NCI-H1930 (cell line): ENCODE measurements around the gene SCML2.
"Not testable (repeated sequence)": the region's sequence is repeated elsewhere in the genome, so short reads cannot be mapped to it uniquely, and the experiment has no call there.

ENCODE experiments used
- DNase-seq, 2 experiments: peaks; one replicate each; lab custom pipeline; 2025; lab: John Stamatoyannopoulos, UW

Gene SCML2

DNA sequence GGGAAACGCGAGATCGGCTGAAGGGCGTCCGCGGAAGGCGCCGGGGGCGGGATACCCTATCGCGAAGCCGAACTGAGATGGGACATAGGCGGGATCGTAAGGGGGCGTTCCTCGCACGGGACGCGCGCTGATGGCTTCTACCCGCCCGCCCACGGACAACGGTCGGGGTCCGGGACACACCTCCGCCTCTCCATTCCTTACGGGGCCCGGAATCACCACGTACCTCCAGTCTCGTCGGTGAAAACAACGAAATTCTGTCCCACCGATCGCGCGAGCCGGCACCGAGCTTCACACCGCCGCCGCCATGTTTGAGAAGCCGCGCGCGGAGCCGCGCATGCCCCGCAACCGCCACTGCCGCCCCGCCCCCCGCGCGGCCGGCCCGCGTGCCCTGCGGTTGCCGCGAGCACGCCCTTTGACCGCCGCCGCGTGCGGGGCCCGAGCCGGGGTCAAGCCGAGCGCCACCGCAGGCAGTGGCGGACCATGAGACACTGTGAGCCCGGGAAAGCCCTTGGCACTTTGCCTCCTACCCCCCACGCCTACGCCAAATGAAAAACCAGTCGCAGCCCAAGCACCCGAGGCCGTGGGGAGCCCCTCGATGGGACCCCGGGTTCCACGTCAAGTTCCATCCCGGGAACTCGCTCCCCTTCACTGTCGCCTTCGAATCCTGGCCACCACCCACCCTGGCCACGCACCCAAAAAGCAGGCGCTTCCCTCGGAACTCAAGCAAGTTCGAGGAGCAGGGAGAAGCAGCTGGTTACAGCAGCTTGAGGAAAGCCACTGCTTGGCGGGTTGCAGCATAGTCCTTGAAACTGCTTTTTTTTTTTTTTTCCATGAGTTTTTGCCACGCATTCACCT, at the start of gene SCML2:
SCML2 (minus strand) TSS at position 320 of the 855 bp plus-strand sequence. CDS start 20,617 bp downstream, outside the sequence.
- DNase-seq, result peak; percentile 15 to 65

DNA sequence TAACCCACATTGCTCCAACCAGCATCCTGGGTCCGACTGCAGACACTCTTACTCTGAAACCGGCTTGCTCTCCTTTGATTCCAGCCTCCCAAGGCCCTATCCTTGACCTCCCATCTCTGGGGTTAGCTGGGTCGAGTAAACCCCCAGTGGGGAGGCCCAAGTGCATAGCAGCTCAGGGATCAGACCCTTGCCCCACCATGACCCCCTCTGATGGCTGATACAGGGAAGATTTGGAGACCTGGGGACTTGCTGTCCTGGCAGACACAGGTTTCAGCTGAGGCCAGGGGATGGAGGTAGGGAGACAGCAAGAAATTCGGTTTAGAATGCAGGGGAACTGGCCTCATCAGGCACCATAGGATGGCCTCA, 47.3 kb upstream of the SCML2 start:
- DNase-seq, result no peak

DNA sequence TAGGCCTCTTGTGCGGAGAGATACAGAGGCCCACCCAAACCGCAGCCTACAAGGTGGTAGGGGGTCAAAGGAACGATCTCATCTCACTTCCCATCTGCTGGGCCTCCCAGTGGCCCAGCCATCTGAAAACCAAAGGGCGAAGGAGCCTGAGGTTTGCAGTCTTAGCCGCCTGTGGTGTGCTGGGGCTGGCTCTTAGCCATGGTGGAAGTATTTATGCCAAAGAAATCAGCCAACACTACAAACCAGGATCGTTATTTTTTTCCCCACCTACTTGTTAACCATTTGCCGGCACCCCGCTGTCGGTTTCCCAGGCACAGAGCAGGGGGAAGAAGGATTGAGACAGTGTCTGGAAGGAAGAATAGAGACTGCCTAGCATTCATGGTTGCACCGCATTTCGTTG, 40.0 kb upstream of the SCML2 start:
- no peak for DNase-seq

DNA sequence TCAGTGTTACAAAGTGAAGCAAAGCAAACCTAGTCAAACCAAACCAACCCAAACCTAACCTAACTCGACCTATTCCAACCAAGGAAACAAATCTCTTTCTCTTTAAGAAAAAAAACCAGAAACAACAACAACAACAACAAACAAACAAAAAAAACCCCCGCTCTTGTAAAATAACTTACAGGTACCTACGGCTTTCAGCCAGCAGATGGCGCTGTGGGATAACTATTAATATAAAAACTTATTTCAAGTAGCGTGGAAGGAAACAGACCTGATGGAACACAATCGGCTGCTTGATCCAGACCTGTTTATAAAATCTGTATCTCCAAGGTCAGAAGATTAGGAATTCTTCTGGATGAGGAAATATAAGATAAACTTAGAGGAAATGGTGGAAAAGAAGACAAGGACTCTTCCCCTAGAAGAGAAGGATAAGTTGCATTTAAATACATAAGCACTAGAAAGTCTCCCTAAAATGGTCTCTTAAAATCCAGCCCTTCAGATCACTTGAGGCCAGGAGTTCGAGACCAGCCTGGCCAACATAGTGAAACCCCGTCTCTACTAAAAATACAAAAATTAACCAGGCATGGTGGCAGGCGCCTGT, 36.6 kb upstream of the SCML2 start:
- DNase-seq, result peak in 1 of 2 experiments; percentile 28

DNA sequence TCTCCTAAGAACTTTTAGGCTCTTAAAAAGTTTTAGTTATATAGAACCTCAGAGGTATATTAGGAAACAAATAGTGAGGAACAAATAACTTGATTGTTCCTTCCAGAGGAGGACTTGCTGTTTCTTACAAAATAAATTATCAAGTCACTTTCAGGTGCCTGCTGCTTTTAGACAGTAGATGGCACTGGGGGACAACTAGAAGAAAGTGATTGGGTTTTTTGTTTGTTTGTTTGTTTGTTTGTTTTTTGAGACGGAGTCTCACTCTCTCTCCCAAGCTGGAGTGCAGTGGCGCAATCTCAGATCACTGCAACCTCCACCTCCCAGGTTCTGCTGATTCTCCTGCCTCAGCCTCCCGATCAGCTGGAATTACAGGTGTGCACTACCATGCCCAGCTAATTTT, 35.5 kb upstream of the SCML2 start:
- no peak for DNase-seq

DNA sequence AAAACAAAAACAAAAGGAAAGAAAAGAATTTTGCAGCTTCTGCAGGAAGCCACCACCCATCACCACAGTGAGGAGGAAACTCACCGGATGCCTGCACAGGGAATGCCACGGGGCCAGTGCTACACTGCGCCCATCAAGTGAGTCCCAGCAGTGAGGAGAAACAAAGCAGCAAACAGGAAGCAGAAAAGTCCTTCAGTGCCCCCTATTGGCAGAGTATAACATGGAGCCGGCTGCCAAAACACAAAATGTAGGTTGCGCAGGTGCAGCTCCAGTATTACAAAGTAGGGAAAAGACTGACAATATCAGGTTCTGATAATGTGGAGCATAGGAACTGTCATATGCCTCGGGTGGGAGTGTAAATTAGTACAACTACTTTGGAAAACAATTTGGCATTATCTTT, 23.3 kb upstream of the SCML2 start:
- no peak for DNase-seq

DNA sequence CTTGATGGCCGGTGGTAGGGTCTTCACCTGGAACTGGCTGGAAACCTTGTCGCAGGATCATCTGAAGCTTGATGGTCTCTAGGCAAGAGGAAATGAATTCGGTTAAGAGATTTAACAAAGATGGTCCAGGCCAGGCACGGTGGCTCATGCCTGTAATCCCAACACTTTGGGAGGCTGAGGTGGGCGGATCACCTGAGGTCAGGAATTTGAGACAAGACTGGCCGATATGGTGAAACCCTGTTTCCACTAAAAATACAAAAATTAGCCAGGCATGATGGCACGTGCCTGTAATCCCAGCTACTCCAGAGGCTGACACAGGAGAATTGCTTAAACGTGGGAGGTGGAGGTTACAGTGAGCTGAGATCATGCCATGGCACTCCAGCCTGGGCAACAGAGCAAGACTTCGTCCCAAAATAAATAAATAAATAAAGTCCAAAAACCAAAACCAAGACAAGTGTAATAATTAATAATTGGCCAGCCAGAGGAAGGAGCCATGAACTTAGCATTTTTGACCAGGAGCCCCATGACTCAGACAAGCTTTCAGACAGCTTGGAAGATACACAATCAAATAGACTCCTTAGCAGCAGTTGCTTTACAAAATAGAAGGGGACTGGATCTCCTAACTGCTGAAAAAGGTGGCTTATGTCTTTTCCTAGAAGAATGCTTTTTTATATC, 20.8 kb upstream of the SCML2 start:
- DNase-seq, result not testable (repeated sequence)

DNA sequence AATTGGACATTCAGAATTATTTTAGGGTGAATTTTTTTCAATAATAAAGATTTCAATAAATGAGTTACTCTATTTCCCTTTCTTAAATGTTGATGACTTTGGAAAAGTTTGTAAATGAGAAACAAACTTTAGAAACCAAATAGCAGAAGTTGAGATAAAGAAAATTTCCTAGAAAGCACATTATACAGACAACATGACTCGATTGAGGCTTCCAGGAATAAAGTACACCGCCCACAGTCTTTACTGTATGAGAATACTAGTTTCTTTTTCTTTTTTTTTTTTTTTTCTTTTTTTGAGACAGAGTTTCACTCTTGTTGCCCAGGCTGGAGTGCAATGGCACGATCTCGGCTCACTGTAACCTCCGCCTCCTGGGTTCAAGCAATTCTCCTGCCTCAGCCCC, 14.6 kb upstream of the SCML2 start:
- not testable (repeated sequence) for DNase-seq

DNA sequence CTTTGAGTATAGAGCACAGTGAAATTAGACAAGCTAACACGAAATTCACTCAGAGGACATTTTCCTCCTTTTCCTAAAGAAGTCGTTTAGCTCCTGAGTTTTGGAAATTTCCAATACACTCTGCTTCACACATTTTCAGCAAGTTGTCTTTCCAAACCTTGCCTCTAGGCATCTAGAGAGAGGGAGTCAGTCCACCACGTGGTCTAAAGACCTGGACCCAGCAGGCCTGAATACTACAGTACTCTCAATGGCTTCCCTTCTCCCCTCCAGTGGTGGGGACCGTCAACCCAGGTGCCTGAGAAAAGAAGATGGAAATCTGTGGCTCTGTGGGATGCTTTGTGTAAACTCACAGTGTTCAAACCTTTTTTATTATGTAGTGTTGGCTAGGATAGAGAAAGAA, 13.9 kb upstream of the SCML2 start:
- no peak for DNase-seq

DNA sequence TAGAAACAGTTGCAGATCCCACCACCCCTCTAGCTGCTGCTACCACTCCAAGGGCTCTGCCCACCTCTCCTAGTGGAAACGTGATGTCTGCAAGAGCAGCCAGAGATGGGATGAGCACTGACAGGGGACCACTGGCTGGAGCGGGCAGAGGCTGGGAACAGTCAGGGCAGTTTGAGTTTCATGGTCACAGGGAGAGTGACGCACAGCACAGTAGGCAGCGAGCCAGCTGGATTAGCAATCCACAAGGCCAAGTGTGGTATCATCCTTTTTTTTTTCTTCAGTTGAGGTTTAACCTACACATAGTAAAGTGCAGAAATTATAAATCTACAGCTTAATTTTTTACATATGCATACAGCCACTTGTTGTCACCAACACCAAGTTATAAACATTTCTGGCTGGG, 6.4 kb upstream of the SCML2 start:
- no peak for DNase-seq

DNA sequence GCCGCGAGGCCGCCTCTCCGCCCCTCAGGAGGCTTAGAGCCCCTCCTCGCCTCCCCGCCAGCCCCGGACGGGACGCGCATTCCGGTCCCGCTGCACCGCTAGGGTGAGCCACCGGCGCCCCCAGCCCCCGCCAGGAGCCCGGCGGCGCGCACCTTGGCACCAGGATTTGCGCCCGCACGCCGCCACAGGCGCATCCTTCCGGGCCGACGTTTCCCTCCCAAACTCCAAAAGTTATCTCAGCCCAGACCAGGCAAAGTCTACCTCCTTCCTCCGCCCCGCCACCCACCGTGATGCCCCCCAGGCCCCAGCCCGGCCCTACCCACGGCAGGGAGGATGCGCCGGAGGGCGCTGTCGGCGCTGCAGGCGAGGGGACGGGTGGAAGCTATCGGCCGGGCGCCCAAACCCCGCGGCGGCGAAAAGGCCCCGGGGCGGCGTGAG, 538 bp downstream of the SCML2 start:
- peak; percentile 17 to 50 for DNase-seq

DNA sequence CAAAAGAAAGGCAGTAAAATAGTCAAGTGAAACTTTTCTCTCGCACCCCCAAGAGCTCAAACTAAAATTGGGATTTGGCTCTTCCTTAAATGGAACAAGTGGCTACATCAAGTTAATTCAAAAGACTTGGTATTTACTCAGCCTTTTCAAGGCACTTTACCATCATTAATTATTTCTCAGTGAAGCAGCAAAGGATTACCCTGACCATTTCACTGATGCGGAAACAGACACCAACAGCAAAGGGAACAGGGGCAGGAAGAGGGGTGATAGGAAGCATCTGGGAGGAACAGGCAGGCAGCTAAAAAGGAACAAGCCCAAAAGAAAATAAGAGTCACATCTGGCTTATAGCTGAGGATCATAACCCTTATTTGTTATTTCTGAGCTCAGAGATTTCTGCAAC, 2.7 kb downstream of the SCML2 start:
- DNase-seq, result no peak

DNA sequence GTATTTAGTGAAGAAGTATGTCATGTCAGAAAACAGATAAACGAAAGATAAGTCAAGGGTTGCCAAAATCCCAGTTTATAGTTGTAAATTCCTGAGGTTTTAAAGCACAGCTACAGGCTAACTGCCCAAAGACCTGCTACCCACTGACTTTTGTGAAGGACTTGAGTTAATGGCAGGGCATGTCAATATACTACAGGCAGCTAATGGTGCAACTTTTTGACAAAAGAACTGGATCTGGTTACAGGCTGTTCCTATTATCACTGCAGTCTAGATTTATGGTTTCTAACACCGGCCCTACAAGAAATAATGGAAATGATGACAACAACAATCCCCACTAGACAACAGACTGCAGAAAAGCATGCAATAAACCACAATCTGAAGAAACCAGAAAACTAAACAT, 6.4 kb downstream of the SCML2 start:
- peak; percentile 48 to 55 for DNase-seq

DNA sequence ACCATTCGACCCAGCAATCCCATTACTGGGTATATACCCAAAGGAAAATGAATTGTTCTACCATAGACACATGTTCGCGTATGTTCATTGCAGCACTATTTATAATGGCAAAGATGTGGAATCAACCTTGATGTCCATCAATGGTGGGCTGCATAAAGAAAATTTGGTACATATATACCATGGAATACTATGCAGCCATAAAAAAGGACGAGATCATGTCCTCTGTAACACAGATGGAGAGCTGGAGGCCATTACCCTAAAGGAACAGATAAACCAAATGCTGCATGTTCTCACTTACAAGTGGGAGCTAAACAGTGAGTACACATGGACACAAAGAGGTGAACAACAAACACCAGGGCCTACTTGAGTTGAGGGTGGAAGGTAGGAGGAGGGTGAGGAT, 45.1 kb downstream of the SCML2 start:
- DNase-seq, result no peak

DNA sequence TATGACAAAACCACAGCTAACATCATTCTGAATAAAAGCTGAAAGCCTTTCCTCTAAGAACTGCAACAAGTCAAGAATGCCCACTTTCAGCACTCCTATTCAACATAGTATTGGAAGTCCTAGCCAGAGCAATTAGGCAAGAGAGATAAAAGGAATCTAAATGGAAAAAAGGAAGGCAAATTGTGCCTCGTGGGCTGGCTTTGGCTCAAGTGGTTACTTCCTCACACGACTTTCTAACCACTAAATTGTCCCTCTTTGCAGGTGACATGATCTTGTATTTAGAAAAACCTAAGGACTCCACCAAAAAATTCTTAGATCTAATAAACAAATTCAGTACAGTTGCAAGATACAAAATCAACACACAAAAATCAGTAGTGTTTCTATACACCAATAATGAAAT, 57.2 kb downstream of the SCML2 start:
- DNase-seq, result no peak

DNA sequence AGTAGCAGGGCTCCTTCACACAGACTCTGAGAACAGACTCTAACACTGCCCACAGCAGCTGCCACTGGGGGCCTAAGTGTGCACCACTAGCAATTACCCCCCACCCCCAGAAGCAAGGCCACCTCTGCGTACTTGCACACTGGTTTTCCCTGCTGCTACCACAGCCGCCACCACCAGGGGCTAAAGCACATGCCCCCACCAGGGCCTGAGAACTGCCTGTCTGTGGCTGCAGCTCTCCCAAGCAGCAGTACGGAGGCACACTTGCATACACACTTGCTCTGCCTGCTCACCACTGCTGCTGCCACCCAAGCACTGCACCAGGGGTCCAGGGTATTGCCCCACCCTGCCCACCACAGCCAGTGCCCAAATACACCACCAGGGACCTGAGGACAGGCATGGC, 59.6 kb downstream of the SCML2 start:
- no peak for DNase-seq

DNA sequence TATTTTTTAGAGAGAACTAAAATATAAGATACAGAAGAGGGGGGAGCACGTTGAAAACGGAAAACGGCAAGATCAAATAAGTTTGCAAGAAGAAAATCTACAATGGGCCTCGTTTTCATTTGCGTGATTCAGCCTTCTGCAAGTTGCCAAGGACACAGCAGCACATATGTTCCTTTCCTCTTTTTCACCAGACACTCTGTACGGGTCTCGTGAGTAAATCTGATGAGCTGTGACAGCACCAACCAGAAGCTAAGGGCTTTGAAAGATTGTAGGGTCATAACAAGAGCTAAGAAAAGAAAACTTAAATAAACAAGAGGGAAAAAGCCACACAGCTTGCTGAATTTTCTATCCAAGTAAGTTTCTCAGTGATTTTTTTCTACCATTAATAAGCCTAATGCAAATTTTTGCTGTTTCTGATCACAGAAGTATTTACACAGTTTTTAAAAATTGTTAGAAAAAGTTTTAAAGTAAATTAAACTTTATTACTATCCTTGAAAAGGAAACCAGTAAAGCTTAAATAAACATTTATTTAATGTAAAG, 63.4 kb downstream of the SCML2 start:
- no peak for DNase-seq

DNA sequence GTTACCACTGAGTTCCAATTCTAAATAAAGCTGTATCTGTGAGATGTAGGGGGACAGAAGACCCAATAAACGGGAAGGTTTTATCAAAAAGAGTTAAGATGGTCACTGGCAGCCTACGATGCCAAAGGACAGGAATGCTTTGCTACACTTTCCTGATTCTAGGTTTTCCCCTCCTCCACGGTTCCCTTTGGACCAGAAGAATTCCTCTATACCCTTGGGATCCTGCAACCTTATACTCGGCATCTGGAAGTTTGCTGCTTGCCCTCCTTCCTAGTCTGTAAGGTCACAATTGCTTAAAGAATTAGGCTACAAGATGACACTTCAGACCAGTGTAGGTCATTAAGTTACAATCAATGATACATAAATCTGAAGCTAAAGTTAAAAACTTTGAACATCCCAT, 64.3 kb downstream of the SCML2 start:
- no peak for DNase-seq

DNA sequence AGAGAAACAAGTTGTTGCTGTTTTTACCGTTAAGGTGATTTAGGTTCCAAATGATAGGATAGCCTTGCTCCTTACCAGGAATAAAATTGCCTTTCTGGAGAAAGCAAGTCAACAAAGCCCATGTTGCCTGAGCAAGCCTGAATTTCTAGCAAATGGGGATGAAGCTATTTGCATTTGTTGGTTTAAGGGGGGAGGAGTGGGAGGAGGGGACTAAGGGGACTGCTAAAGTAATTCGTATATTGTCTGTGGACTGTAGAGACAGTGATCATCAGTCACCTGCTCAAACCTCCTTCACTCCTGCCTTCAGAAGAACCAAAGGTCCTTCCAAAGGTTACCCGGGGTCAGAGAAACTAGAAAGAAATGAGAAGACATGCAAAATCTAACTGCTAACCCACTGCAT, 65.8 kb downstream of the SCML2 start:
- no peak for DNase-seq

DNA sequence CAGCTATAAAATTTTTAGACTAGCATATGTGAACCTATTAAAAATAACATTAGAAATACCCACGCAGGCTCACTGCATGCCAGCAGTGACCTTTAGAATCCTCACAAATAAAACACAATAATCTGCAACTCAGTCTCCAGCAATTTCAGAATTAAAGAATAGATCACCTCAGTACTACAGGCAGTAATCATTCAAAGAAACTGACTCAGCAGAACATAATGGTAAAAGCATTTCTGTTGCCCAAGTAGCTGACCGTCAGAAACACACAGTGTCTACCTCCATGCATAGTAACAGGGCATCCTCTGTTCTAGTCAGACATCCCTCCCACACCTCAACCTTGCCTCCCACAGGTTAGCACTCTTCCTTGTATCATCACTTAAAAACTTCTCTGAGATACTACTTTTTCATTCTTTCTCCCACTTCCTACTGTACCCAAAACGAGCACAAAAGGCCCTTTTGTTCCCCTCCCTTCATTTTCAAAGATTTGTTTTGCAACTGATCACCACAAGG, 68.1 kb downstream of the SCML2 start:
- no peak for DNase-seq

DNA sequence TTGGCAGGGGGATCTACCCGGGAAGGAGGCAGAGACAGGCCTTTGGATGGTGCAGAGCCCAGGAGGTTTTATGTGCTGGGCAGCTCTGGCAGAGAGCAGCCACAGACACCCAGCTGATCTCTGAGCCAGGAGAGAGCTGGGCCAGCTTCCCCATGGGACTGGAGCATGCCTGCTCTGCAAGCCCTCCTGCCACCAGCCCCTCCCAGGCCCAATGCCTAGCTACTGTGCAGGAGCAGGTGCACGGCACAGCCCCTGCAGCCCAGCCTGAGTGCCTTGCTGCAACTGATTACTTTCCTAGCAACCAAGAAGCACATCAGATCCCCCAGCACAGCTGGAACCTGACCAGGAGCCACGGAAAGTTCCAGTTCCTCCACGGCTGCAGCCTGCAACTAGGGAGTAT, 76.0 kb downstream of the SCML2 start:
- no peak for DNase-seq

DNA sequence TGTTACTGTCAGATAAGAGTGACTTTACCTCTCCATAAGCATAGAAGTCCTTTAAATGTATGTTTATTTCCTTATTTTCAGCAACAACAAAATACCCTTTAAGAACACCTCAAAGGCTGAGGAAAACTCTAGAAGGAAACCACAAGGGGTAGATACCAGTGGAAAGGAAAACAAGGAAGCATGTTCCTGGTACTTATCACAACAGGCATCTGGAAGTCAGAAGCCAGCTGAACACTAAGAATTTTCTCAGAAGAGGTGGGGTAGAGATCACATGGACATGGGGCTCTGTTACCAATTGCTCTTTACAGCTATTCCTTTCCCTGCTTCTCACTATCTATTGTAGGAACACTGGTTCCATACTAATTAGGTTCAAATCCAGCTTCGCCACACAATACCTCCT, 82.3 kb downstream of the SCML2 start:
- DNase-seq, result no peak

DNA sequence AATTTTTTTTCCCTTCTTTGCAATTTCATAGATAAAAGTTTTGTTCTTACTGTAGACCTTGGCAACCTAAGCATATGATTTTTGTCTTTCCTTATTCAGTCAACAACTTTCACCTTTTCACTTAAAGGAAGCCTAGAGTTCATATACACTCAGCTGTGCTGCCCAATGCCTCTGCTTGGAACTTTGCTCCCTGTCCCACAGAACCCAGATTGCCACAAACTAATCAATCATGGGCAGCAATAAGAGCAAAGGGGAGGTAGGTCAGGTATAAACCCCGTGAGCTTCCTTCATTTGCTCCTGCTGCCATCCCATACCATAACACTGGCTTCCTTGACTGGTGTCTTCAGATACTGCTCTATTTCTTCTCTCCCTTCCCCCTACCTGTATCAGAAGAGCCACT, 82.8 kb downstream of the SCML2 start:
- DNase-seq, result no peak
